Liver (tissue), 3 donors: Measurements from ENCODE around the gene CD300LG.
"Not testable (repeated sequence)": the region's sequence is repeated elsewhere in the genome, so short reads cannot be mapped to it uniquely, and the experiment has no call there.

Experiments
- ATF3 ChIP-seq: IDR thresholded peaks from 2 replicates; pipeline ENCODE4 v1.6.1; 2016; ENCODE audit warnings: antibody characterized with exemption
- CTCF ChIP-seq: fragments of 150-350 bp; IDR thresholded peaks from 2 replicates; pipeline ENCODE4 v1.5.1; 2017; ENCODE audit warnings: improper control_type of control experiment, low read depth, low read length; ENCODE audit not compliant: missing input control
- EGR1 ChIP-seq, 2 donors: IDR thresholded peaks; 2 replicates each; pipeline ENCODE4 v1.6.1; 2016 to 2018; ENCODE audit warnings: antibody characterized with exemption in 2 of 2, low read depth in 2 of 2
- FOXA1 ChIP-seq: IDR thresholded peaks from 2 replicates; pipeline ENCODE4 v1.6.1; 2016; ENCODE audit warnings: antibody characterized with exemption
- GABPA ChIP-seq, 2 donors: IDR thresholded peaks in 1 of 2; conservative IDR thresholded peaks in 1 of 2; 2 replicates each; pipeline ENCODE4 v1.6.1; 2016; ENCODE audit warnings: antibody characterized with exemption in 2 of 2, mild to moderate bottlenecking in 1 of 2, moderate library complexity in 1 of 2
- HNF4A ChIP-seq, 2 donors: conservative IDR thresholded peaks; 2 replicates each; pipeline ENCODE4 v1.6.1; 2016; ENCODE audit warnings: antibody characterized with exemption in 2 of 2, mild to moderate bottlenecking in 2 of 2
- JUND ChIP-seq, 2 donors: IDR thresholded peaks; 2 replicates each; pipeline ENCODE4 v1.6.1; 2016; ENCODE audit warnings: antibody characterized with exemption in 2 of 2
- MAX ChIP-seq: IDR thresholded peaks from 2 replicates; pipeline ENCODE4 v1.6.1; 2016; ENCODE audit warnings: antibody characterized with exemption
- NR2F2 ChIP-seq: IDR thresholded peaks from 2 replicates; pipeline ENCODE4 v1.6.1; 2016; ENCODE audit warnings: antibody characterized with exemption
- RAD21 ChIP-seq, 2 donors: IDR thresholded peaks; 2 replicates each; pipeline ENCODE4 v1.6.1; 2016; ENCODE audit warnings: antibody characterized with exemption in 2 of 2, mild to moderate bottlenecking in 2 of 2
- REST ChIP-seq: IDR thresholded peaks from 2 replicates; pipeline ENCODE4 v1.6.1; 2016; ENCODE audit warnings: antibody characterized with exemption, mild to moderate bottlenecking
- TAF1 ChIP-seq: conservative IDR thresholded peaks from 2 replicates; pipeline ENCODE4 v1.6.1; 2016; ENCODE audit warnings: antibody characterized with exemption, mild to moderate bottlenecking
- YY1 ChIP-seq: IDR thresholded peaks from 2 replicates; pipeline ENCODE4 v1.6.1; 2016; ENCODE audit warnings: antibody characterized with exemption, mild to moderate bottlenecking
- donor health status: healthy.
- donor health status: healthy.

GRCh38 chr17:43869031-43869430, 22.1 kb downstream of the CD300LG start:
- not testable (repeated sequence) for TF ChIP-seq CTCF; EGR1 (IDR thresholded peaks at IDR 0.05; ENCODE audit: low read depth in 2 of 2); FOXA1; ATF3; TAF1; GABPA (IDR thresholded peaks at IDR 0.05 in 1 of 2, conservative IDR thresholded peaks at IDR 0.05 in 1 of 2); REST; MAX; RAD21 (IDR thresholded peaks at IDR 0.05); NR2F2; YY1; HNF4A (conservative IDR thresholded peaks at IDR 0.05); JUND (IDR thresholded peaks at IDR 0.05)
